Cerebellar nuclear complex (tissue), 1 donor: ENCODE data around the gene SCNN1A.

Experiments used
- DNase-seq, 2 experiments: peaks; one replicate each; lab custom pipeline; 2025; lab: John Stamatoyannopoulos, UW

Gene SCNN1A

DNA sequence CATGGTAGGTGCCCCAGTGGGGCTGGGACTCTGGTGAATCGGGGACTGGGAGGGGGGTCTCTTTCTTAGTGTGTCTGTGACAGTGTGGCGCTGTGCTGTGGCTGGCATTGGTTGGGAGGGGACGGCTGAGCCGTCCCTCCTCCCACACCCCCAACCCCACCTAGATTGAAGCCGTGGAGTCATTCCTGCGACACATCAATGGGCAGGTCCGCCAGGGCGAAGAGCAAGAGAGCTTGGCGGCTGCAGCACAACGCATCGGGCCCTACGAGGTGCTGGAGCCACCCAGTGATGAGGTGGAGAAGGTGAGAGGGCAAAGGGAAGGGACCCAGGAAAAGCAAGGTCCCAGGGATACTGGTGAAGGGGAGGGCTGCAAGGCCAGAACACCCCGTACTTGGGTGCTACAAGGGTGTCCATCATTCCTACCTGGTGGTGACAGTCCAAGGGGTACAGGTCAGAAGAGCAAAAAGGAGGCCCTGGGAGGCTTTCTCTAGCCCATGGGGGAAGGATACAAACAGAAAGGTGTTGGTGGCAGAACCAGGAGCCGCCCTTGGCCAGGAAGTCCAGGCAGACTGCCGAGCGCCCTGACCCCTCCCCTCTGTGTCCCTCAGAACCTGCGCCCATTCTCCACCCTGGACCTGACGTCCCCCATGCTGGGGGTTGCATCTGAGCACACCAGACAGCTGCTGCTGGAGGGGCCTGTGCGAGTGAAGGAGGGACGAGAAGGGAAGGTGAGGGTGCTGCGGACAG, 57.5 kb downstream of the SCNN1A start:
- no peak for DNase-seq

DNA sequence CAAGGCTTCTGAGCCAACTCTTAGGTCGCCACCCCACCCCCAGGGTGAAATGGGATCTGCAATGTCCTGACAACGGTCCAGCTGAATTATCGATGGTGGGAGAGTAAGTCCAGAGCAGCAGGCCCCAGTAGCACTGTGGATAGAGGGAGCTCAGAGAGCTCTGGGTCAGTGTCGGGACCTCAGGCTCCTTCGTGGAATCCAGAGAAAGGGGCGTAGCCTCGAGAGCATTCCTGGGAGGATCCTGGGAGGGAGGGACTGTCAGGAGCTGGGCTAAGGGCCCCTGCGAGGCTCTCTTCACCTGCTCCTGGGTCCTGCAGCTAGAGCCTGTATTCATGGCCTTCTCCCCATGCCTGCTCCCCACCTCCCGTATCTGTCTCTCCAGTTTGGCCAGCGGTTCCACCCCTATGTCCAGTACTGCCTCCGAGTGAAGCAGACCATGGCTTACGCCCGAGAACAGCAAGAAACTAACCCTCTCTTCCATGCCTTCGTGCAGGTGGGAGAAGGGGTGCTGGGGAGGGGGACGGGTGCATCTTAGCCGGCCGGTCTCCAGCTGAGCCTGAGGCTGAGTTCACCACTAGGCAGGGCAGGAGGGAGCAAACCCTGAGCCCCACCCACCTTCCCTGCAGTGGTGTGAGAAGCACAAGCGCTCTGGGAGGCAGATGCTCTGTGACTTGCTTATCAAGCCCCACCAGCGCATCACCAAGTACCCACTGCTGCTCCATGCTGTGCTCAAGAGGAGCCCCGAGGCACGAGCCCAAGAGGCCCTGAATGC, 58.3 kb downstream of the SCNN1A start:
- DNase-seq, result no peak

DNA sequence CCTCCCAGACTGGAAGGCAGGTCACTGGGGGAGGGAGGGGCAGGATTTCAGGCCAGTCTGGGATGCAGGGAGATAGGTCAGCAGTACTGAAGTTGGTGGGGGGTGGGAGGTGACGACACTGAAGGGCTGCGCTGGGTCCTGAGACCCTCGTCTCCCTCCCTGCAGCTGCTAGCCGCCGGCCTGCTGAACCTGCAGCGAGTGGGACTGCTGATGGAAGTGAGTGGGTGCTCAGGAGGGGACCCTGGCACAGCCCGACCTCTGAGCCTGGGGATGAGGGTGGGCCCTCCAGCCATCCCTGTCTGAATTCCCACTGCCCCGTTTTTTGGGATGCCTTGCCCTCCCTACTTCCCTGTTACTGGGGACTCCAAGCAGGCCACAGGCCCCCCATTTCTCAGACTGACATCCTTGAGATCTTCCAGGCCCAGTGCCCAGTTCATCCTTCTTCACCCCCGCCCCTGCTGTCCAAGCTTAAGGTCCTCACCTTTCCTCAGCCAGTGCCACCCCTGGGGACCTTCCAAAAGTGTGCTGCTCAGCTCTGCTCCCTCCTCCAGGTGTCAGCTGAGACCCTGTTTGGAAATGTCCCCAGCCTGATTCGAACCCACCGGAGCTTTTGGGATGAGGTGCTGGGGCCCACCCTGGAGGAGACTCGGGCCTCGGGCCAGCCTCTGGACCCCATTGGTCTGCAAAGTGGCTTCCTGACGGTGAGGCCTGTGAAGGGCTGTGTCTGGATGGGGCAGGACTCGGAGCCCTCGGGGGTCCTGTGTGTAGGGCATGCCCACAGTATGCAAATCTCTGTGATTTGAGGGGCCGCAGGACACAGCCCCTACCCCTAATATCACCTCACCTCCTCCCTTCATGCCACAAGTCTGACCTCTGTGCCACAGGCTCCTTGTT, 59.4 kb downstream of the SCNN1A start:
- DNase-seq, result no peak

DNA sequence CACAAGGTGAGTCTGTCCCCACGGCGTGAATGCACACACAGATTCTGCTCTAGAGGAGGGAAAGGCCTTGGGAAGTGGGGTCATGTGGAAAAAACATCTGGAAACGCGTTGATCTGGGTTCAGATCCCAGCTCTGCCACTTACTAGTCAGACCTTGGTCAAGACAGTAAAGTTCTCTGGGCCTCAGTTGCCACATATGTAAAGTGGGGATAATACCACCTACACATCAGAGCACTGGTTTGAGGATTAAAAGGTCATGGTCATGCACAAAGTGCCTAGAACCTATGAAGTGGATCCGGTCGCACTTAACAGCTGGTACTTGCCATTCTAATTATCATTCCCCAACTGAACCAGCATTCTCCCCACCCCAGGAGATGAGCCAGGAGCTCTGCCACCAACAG, 60.2 kb downstream of the SCNN1A start:
- no peak for DNase-seq

DNA sequence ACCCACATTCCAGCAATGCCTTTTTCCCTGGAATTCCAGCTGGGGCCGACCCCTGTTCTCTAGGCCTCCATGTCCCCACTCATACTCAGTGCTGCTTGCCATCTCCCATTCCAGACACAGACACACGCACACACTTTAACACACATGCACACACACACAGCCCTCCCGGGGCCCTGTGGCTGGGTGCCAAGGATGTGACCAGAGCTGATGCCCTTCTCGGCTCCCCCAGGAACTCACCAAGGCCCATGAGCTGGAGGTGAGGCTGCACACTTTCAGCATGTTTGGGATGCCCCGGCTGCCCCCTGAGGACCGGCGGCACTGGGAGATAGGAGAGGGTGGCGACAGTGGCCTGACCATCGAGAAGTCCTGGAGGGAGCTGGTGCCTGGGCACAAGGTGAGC, 60.6 kb downstream of the SCNN1A start:
- no peak for DNase-seq

DNA sequence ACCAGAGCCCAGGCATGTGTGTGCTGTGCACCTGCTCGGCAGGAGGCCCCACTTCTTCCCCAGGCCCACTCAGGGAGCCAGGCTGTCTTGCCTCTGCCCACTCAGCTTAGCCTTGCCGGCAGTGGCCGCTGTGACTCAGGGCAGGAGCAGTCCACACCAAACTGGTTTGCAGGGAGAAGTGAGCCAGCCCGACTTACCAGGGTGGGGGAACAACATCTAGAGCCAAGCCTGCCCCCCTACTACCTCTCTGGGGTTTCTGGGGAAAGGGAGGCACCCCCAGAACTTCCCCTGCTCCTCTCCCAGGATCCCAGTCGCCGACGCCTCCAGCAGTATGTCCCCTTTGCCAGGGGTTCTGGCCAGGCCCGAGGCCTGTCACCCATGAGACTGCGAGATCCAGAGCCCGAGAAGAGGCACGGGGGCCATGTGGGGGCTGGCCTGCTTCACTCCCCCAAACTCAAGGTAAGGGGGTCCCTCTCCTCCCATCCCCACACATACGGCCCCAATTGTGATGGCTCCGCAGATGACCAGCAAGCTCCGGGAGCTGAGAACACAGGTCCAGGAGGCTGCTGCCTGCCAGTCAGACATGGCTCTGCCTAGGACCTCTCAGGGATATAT, 61.9 kb downstream of the SCNN1A start:
- no peak for DNase-seq

DNA sequence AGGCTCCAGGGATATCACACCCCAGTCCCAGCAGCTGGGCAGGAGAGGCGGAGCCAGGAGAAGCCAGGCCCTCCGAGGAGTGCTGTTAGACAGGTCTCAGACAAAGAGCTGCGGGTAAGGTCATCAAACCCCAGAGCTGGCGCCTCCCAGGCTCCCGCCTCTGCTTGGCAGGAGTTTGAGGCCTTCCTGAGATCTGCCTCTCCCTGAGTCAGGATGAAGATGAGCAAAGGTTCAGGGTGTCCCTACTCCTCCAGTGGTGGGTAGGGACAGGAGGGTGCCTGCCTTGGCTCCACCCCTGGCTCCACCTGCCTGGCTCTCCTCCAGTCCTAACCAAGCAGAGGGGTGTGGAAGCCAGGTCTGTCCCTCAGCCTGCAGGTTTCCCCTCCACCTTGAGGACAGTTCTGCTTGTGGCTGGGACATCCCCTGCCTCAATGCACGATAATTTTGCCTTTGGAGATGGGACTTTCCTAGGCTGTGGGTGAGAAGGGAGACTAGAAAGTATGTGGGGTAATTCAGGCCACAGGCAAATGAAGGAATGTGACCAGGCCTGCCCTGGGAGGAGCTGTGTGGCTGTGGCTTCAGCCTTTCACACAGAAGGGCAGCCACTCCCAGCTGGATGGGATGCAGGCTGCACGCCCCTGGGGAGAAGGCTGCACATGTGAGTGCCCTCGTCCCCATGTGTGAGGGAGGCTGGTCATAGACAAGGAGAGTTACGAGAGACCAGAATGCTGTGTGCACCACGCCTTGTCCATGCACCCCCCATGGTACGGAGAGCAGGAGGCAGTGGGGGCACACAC, 62.6 kb downstream of the SCNN1A start:
- DNase-seq, result no peak

DNA sequence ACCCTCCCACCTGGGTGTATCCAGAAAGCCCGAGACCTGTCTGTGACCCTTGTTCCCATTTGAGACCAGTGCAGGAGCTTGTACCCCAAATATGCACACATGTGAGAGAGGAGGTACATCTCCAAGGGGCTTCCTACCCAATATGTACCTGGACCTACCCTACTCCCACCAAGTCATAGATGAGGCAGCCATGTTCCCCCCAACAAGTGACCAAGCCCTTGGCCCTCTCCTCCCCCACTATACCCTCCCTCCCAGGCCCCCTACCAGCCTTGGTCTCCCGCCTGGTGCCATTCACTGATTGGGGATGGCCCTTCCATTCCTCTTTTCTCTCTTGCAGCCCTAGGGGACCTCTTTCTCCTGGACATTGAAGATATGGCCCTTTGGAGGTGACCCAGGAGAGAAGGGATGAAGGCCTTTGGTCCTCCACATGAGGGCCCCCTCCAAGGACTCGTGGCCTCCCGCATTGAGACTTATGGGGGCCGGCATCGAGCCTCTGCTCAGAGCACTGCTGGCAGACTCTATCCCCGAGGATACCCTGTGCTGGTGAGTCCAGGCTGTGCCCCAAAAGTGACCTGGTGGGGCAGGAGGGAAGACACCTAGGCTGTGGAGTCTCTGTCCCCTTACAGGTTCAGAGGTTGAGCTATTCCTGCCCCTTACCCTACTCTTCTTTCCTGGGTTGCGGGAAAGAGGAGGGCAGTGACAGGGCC, 63.4 kb downstream of the SCNN1A start:
- DNase-seq, result no peak

DNA sequence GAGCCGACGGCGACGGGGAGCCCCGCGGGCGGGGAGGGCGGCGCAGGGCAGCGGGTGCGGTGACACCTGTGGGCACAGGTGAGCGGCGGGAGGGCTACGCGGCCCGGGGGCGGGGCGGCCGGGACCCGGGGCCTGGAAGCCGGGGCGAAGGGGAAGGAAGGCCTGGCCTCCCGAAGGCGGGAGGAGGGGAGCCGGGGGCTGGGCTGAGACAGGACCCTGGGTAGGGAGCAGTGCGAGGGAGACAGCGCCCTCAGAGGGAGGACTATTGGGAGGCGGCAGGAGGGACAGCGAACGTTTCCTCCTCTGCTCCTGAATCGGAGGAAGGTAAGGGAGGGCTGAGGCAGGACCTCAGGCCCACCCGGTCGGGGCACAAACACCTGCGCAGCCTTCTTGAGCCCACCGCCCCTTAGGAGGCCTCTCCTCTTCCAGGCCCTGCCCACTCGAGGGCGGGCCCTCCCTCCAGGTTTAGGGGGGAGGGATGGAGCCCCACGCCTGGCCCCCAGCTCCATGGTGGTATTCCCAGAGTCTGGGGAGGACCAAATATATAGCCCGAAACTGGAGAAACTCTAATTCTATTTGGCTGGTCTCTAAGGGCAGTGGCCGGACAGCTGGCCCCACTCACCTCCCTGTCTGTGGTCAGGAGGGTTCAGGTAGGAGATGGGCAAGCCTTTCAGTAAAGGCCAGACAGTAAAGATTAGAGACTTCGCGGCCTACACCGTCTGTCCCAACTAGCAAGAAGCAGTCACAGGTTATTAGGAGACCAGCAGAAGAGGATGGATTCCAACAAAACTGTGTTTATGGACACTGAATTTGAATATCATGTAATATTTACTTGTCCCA, 64.4 kb downstream of the SCNN1A start:
- DNase-seq, result no peak

DNA sequence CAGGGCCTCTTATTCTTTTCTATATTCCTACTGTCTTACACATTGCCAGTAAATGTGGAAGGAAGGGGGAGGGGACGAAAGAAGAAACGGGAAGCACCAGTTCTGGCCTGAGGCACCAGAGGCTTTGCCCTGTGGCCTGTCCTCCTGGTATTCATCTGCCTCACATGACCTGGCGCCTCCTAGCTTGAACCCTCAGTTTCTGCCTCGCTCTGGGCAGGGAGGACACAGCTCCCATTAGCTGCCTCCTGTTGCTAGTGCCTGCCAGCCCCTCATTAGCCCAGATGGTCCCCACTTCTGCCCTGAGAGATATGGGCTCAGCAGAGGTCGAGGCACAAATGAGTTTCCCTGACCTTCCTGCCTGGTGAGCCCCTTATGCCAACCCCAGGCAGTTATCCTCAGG, 67.8 kb downstream of the SCNN1A start:
- no peak for DNase-seq

DNA sequence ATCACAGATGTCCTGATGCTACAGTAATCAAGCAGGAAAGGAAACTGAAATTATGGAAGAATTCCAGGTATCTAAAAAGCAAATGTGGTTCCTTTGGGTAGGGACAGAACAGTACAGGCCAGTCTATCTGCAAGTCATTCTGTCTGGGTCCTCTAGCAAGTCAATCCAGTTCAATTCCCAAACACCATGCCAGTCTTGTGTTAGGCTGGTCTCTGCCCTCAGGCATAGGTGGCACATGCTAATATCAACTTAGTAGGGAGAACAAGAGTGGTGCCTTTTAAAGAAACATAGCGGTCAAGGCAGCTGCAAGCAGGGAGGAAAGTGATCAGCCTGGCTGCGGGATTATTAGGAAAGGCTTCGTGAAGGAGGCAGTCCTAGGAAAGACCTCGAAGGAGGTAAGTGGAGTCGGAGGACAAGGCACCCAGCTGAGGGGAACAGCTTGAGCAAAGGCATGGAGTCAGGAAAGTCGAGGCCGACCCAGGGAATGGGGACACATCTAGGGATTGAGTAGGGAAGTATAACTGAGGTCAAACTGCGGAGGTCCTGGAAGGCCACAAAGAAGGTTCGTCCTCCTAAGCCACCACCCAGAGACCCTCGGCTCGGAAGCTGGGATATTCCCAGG, 68.7 kb downstream of the SCNN1A start:
- DNase-seq, result no peak

DNA sequence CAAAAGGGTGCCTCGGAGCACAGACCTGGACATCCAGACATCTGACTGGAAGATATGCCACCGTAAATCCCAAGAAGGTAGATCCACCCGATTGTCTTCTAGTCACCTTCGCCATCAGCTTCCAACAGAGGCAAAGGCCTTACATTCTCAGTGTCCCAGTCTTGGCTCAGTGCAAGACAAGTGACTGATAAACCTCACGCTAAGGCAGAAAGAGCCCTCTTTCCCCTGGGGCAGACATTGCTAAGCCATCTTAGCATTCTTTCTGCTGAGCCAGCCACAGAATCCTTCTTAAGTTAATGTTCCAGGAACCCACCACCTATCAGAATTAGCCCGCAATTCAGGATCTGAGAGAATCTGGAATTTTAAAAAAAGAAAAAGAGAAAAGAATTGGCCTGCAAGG, 69.2 kb downstream of the SCNN1A start:
- DNase-seq, result no peak

DNA sequence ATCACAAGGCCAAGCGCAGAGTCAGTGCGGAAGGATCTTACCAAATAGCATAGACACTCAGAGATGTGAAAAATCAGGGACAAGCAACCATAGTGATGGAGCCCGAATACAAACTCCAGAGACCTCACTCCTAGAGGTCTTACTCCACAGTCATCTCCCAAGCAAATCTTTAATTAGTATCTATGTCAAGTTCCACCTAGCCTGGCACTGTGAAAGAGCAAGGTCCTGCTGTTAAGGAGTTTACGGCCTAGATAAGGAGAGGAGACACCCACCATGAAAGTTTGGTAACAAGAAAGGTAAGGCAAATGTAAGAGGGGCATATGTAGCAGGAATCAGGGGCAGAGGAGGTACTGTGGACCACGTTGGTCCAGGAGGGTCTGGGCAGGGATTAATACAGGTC, 72.3 kb downstream of the SCNN1A start:
- no peak for DNase-seq

DNA sequence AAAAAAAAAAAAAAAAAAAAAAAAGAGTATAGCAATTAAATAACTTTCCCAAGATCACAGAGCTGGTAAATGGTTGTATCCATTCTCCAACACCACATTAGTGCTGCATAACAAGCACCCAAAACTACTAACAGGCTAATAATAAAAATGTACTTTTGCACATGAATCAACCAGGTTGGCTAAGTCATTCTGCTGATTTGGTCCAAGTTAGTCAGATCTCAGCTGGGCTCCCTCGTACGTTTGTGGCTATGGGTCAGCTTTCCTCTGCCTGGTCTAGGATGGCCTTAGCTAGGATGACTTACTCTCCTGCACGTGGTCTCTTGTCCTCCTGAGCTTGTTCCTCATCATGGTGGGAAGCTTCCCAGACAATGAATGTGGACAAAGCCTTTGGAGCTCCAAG, 72.7 kb downstream of the SCNN1A start:
- DNase-seq, result no peak

DNA sequence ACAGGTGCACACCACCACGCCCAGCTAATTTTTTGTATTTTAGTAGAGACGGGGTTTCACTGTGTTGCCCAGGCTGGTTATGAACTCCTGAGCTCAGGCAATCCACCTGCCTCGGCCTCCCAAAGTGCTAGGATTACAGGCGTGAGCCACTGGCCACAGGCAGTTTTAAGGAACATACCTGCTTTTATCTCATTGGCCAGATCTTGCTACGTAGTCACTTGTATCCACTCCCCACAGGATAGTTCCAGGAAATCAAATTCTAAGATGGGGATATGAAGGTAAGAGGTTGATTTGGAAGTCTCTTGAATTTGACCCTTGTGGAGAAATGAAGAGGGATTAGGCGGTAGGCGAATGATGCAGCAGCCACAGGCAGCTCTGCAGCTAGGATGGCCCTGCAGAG, 73.6 kb downstream of the SCNN1A start:
- no peak for DNase-seq

DNA sequence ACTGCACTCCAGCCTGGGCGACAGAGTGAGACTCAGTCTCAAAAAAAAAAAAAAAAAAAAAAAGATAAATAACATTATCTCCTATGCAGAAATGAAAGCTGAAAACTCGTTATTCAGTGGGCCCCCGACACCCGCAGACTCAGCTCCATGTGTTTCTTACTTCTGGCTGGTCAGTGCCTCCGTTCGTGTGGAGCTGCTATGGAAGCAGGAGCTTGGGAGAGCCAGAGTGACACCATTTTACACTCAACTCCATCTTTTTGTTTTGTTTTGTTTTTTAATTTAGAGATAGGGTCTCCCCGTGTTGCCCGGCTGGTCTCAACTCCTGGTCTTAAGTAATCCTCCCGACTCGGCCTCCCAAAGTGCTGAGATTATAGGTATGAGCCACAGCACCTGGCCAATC, 78.2 kb downstream of the SCNN1A start:
- no peak for DNase-seq
